Heart right ventricle (tissue), 16 donors: ENCODE data around the gene TGFB1I1. TPM values are rescaled to one million over a fixed set of nuclear protein-coding genes. Genes with fewer than 3 reads are reported as not detected.

Source experiments
- ATAC-seq, 8 donors: fragments of 200-7000 bp; cut with Tn5 transposase; one replicate each; pipeline ENCODE4 v1.9.1; 2020; ENCODE audit warnings: mild to moderate bottlenecking in 8 of 8, moderate library complexity in 8 of 8, moderate number of reproducible peaks in 1 of 8
- DNase-seq, 2 donors: peaks; one replicate each; pipeline ENCODE4 v3.0.0-alpha.2; 2020
- H3K27ac ChIP-seq, 10 donors: fragments of 200-600 bp; sonication (generic) in 2 of 10; one replicate each; pipeline versions ENCODE4 v1.5.0 to v1.8.0; 2020 to 2022; ENCODE audit warnings: mild to moderate bottlenecking in 3 of 10
- H3K27me3 ChIP-seq, 7 donors: fragments of 200-600 bp; one replicate each; pipeline ENCODE4 v1.8.0; 2021 to 2022; ENCODE audit warnings: mild to moderate bottlenecking in 2 of 7
- H3K36me3 ChIP-seq, 9 donors: fragments of 200-600 bp; sonication (generic) in 1 of 9; one replicate each; pipeline versions ENCODE4 v1.5.0 to v1.8.0; 2020 to 2022; ENCODE audit warnings: mild to moderate bottlenecking in 2 of 9
- H3K4me1 ChIP-seq, 9 donors: fragments of 200-600 bp; sonication (generic) in 1 of 9; one replicate each; pipeline versions ENCODE4 v1.5.0 to v1.8.0; 2020 to 2022; ENCODE audit warnings: mild to moderate bottlenecking in 4 of 9
- H3K4me3 ChIP-seq, 10 donors: fragments of 200-600 bp; sonication (generic) in 2 of 10; one replicate each; pipeline versions ENCODE4 v1.5.0 to v1.8.0; 2020 to 2022; ENCODE audit warnings: mild to moderate bottlenecking in 7 of 10, moderate library complexity in 2 of 10
- H3K9me3 ChIP-seq, 11 donors: fragments of 200-600 bp in 10 of 11; sonication (generic) in 2 of 11; one replicate each; pipeline versions ENCODE4 v1.5.0 to v1.8.0; 2013 to 2022; ENCODE audit warnings: mild to moderate bottlenecking in 2 of 11, control low read depth in 1 of 11, moderate library complexity in 1 of 11
- CTCF ChIP-seq, 9 donors: fragments of 200-600 bp; sonication (generic) in 2 of 9; IDR thresholded peaks; one replicate each; pipeline versions ENCODE4 v1.5.0 to v1.8.0; 2021 to 2022; ENCODE audit warnings: antibody characterized with exemption in 9 of 9, mild to moderate bottlenecking in 5 of 9, moderate library complexity in 1 of 9
- WGBS, 2 donors: extraction: QIAGEN DNeasy Blood & Tissue Kit; methylation state at CpG; one replicate each; pipeline ENCODE4 v1.1.7; 2013; ENCODE audit warnings: inconsistent platforms in 1 of 2; 5-methylcytosine and 5-hydroxymethylcytosine counted together
- intact Hi-C, 10 donors: fragments of 100-400 bp; cut with DNase I; formaldehyde crosslinking; loops; one replicate each; pipeline versions ENCODE4 v1.11.1 to v1.14.2; 2022
- polyA plus RNA-seq, 2 donors: library from polyadenylated mRNA; stranded (reverse); fragments of 200-250 nt; gene quantifications; one replicate each; pipeline ENCODE4 v1.2.3, GENCODE V29; 2013
- total RNA-seq, 10 donors: library from RNA; stranded (reverse); fragmentation: NEBNext Ultra II Directional in 3 of 10; extraction: Animal tissue kit (Norgen Biotek cat#: 25700) in 3 of 10; gene quantifications; one replicate each; pipeline versions ENCODE4 v1.2.1 to v1.2.4, GENCODE V29; 2021 to 2023
- donor health status: Arrhythmogenic right ventricular cardiomyopathy.
- donor health status: ischemic (EF 13 %, LVEDD 7.1; RV severe dilation, severe dysfunction).
- donor health status: healthy with polysubstance abuse.
- donor health status: DM: no; HTN: yes; CAD: no.
- donor health status: DM: no; HTN: no; CAD: no.
- donor health status: ischemic (EF 25% LVEDD 6.9; RV normal size, moderate dysfunction).
- donor health status: ischemic (EF 25% LVEDD 5.7; RV mildly dilated, moderate dysfunction).
- donor health status: healthy.
- donor health status: DM: yes; HTN: yes; CAD: no.
- donor health status: Ischemic cardiomyopathy.
- donor health status: ischemic (EF 35%, LVEDD 5.7; RV mildly dilated, moderate dysfunction).
- donor health status: nonischemic (EF 11% LVEDD 7.7; RV severe dilation, severe dysfunction).
- donor health status: DM: yes; HTN: yes; CAD: no.
- donor health status: PGD.
- donor health status: ischemic (EF 29% LVEDD 5.4; RV normal size, mild dysfunction).
- donor health status: nonischemic (EF 23%, LVEDD 6.1; RV moderate dilation, normal function).

TGFB1I1 gene
- total and polyA plus RNA-seq, 12 donors = 11.3 to 43.0 (median 18.1) TPM

- no peak for ATAC-seq
- H3K36me3 ChIP-seq = peaks cover 0 to 59% (median 28%) of the 10 kb centered on the region in 9 donors
- 94 to 97% methylated on average over 17 of the region's 17 CpGs for WGBS, 2 donors
These were observed 7.1 kb upstream of the TGFB1I1 start for GRCh38 chr16:31464781-31465260.

GRCh38 chr16:31465788-31466370, 6.1 kb upstream of the TGFB1I1 start:
- DNase-seq (no peak), ATAC-seq (no peak)
- 92 to 96% methylated on average over 20 of the region's 20 CpGs for WGBS, 2 donors
- H3K9me3 ChIP-seq = no peaks in the 10 kb centered on the region
- peaks cover 0 to 13% (median 2%) of the 10 kb centered on the region in 9 donors for H3K4me1 ChIP-seq
- intact Hi-C loops = loop anchor here in 2 of 10 donors (10.0 kb wide), 1 partner anchor 409 kb away; the partner anchor contains the start of gene ZNF267 (in 2 of the 2)
- no peak for TF ChIP-seq CTCF (IDR thresholded peaks at IDR 0.05)
- peaks cover 0 to 59% (median 28%) of the 10 kb centered on the region in 9 donors for H3K36me3 ChIP-seq
- peaks cover 0 to under 1% (median 0%) of the 10 kb centered on the region in 7 donors for H3K27me3 ChIP-seq
- H3K4me3 ChIP-seq = no peak overlapping the region
- H3K27ac ChIP-seq = no peak overlapping the region

More at GRCh38 chr16:31464781-31465260, 7.1 kb upstream of the TGFB1I1 start:
- DNase-seq = no peak
- no peak overlapping the region for H3K4me3 ChIP-seq
- intact Hi-C loops = loop anchor here in 3 of 10 donors (5.0 to 10.0 kb wide), 2 partner anchors 37 to 410 kb away; partner anchors contain the start of gene ZNF267 (in 2 of the 3)
- H3K9me3 ChIP-seq = no peaks in the 10 kb centered on the region
- H3K4me1 ChIP-seq = peaks cover 0 to 19% (median 9%) of the 10 kb centered on the region in 9 donors
- H3K27ac ChIP-seq = no peak overlapping the region
- no peaks in the 10 kb centered on the region for H3K27me3 ChIP-seq
- TF ChIP-seq CTCF (IDR thresholded peaks at IDR 0.05) = no peak

GRCh38 chr16:31466381-31466841, 5.5 kb upstream of the TGFB1I1 start:
- DNase-seq = no peak
- ATAC-seq = no peak
- Histone ChIP-seq H3K36me3 (peaks cover 0 to 59% (median 28%) of the 10 kb centered on the region in 9 donors), H3K4me1 (peaks cover 0 to 16% (median 7%) of the 10 kb centered on the region in 9 donors), H3K4me3 (no peak overlapping the region), H3K27ac (peak overlapping the region in 4 of 10 donors; percentile 20 to 65 (median 44)), H3K9me3 (no peaks in the 10 kb centered on the region), H3K27me3 (peaks cover 0 to 6% (median 0%) of the 10 kb centered on the region in 7 donors)
- WGBS, 2 donors = 95 to 96% methylated on average over 18 of the region's 18 CpGs
- intact Hi-C loops = loop anchor here in 2 of 10 donors (10.0 kb wide), 1 partner anchor 408 kb away; the partner anchor contains the start of gene ZNF267 (in 2 of the 2)
- TF ChIP-seq CTCF (IDR thresholded peaks at IDR 0.05) = no peak

- ATAC-seq (no peak), DNase-seq (no peak)
- TF ChIP-seq CTCF (IDR thresholded peaks at IDR 0.05) = no peak
- Histone ChIP-seq H3K4me1 (peaks cover 3 to 19% (median 9%) of the 10 kb centered on the region in 9 donors), H3K27ac (peak overlapping the region in 4 of 10 donors; percentile 20 to 65 (median 44)), H3K27me3 (peaks cover 0 to 15% (median 0%) of the 10 kb centered on the region in 7 donors), H3K9me3 (no peaks in the 10 kb centered on the region), H3K4me3 (no peak overlapping the region), H3K36me3 (peaks cover 0 to 52% (median 24%) of the 10 kb centered on the region in 9 donors)
- WGBS, 2 donors = 79 to 83% methylated on average over 5 of the region's 5 CpGs
- intact Hi-C loops = loop anchor here in 2 of 10 donors (10.0 kb wide), 1 partner anchor 408 kb away; the partner anchor contains the start of gene ZNF267 (in 2 of the 2)
These were observed 4.7 kb upstream of the TGFB1I1 start for GRCh38 chr16:31467151-31467773.
